Measurements from ENCODE around the gene CDH2.
"Not testable (repeated sequence)": the region's sequence is repeated elsewhere in the genome, so short reads cannot be mapped to it uniquely, and the experiment has no call there.

Gene CDH2

GRCh38 chr18:27970321-27970720, 206.6 kb downstream of the CDH2 start:
- no peak for DNase-seq

- no peak for DNase-seq
These were observed 207.7 kb downstream of the CDH2 start for GRCh38 chr18:27969206-27969605.

- no peak for DNase-seq
These were observed 208.8 kb downstream of the CDH2 start for GRCh38 chr18:27967913-27968824.

- DNase-seq = no peak
These were observed 210.0 kb downstream of the CDH2 start for GRCh38 chr18:27966881-27967280.

GRCh38 chr18:27964811-27965210, 212.1 kb downstream of the CDH2 start:
- DNase-seq = no peak

- no peak for DNase-seq
These were observed 217.8 kb downstream of the CDH2 start for GRCh38 chr18:27959101-27959500.

GRCh38 chr18:27956001-27956640, 220.8 kb downstream of the CDH2 start:
- DNase-seq = no peak

GRCh38 chr18:27954226-27954625, 222.7 kb downstream of the CDH2 start:
- no peak for DNase-seq

GRCh38 chr18:27952741-27953140, 224.2 kb downstream of the CDH2 start:
- DNase-seq = no peak

- DNase-seq = no peak
These were observed 226.2 kb downstream of the CDH2 start for GRCh38 chr18:27950648-27951228.

GRCh38 chr18:27948986-27949385, 227.9 kb downstream of the CDH2 start:
- no peak for DNase-seq

- no peak for DNase-seq
These were observed 234.2 kb downstream of the CDH2 start for GRCh38 chr18:27942706-27943105.

- no peak for DNase-seq
These were observed 245.4 kb downstream of the CDH2 start for GRCh38 chr18:27931535-27931934.

GRCh38 chr18:27922780-27923179, 254.2 kb downstream of the CDH2 start:
- no peak for DNase-seq

- DNase-seq = no peak
These were observed 254.8 kb downstream of the CDH2 start for GRCh38 chr18:27921904-27922751.

- DNase-seq = no peak
These were observed 255.5 kb downstream of the CDH2 start for GRCh38 chr18:27921392-27921791.

- no peak for DNase-seq
These were observed 256.1 kb downstream of the CDH2 start for GRCh38 chr18:27920836-27921235.

- DNase-seq = not testable (repeated sequence)
These were observed 270.7 kb downstream of the CDH2 start for GRCh38 chr18:27906189-27906588.

GRCh38 chr18:27903906-27904305, 273.0 kb downstream of the CDH2 start:
- DNase-seq = no peak

- DNase-seq = no peak
These were observed 275.3 kb downstream of the CDH2 start for GRCh38 chr18:27901424-27902226.
